Bronchial epithelial cell (primary cell): Measurements from ENCODE around the gene KRTAP10-9. TPM values are rescaled to one million over a fixed set of nuclear protein-coding genes. Genes with fewer than 3 reads are reported as not detected.
"Not testable (repeated sequence)": the region's sequence is repeated elsewhere in the genome, so short reads cannot be mapped to it uniquely, and the experiment has no call there.

Source experiments
- DNase-seq: peaks from one replicate; pipeline ENCODE4 v3.0.0-alpha.2; 2010; ENCODE audit warnings: low read depth
- FAIRE-seq: peaks from 2 replicates; lab custom pipeline; 2011; peaks lifted over from hg19 to GRCh38; lab: Jason Lieb, UNC
- H3K27me3 ChIP-seq: 2 replicates; pipeline ENCODE4 v1.5.1; 2011; ENCODE audit warnings: low read length; ENCODE audit not compliant: control insufficient read depth, insufficient read depth
- H3K36me3 ChIP-seq: 2 replicates; pipeline ENCODE4 v1.5.1; 2011; ENCODE audit warnings: low read length; ENCODE audit not compliant: control insufficient read depth, insufficient read depth
- H3K4me3 ChIP-seq: 2 replicates; pipeline ENCODE4 v1.5.1; 2011; ENCODE audit warnings: mild to moderate bottlenecking, low read depth, low read length, control low read depth
- CTCF ChIP-seq: IDR thresholded peaks from 2 replicates; pipeline ENCODE4 v1.5.1; 2011; ENCODE audit warnings: mild to moderate bottlenecking, moderate library complexity, low read length, control low read depth, inconsistent platforms; ENCODE audit not compliant: insufficient read depth, severe bottlenecking
- total RNA-seq: library from RNA; depleted of rRNA; stranded (reverse); fragments of >200 nt; gene quantifications from 2 replicates; pipeline ENCODE4 v1.2.1, GENCODE V29; 2014

Gene KRTAP10-9
- total RNA-seq, 1 donor from 2014 or later, result not detected

GRCh38 chr21:44658913-44659595 is 32.2 kb downstream of the KRTAP10-9 start:
- no peak for TF ChIP-seq CTCF
- no peak for DNase-seq
- no peak for FAIRE-seq
- no peaks in the 10 kb centered on the region for H3K27me3 ChIP-seq
- no peaks in the 10 kb centered on the region for H3K36me3 ChIP-seq
- no peak overlapping the region for H3K4me3 ChIP-seq

DNA sequence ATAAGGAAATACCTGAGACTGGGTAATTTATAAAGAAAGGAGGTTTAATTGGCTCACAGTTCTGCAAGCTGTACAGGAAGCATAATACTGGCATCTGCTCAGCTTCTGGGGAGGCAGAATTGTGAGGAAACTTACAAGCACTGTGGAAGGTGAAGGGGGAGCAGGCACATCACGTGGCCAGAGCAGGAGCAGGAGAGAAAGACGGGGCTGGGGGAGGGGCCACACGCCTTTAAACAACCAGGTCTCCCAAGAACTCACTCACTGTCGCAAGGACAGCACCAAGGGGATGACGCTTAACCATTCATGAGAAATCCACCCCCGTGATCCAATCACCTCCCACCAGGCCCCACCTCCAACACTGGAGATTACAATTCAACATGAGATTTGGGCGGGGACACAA is 34.7 kb downstream of the KRTAP10-9 start:
- DNase-seq, result not testable (repeated sequence)

DNA sequence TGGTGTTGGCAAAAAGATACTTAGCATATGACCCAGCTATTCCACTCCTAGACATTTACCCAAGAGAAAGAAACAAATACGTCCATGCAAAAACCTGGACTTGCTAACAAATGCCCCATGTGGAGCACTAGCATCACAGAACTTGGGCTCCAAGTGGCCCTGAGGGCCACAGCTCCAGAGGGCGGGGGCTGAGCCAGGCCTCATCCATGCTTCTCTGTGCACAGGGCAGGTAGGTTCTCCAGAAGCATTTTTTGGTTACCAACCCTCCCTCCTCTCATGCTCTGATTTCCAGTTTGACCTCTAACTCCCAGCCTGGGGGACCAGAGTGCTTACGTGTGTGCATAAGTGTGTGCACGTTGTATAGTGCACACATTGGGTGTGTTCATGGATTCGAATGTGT is 37.8 kb downstream of the KRTAP10-9 start:
- FAIRE-seq (no peak), DNase-seq (no peak)
- TF ChIP-seq CTCF, result no peak
- H3K27me3 ChIP-seq, result no peaks in the 10 kb centered on the region
- no peaks in the 10 kb centered on the region for H3K36me3 ChIP-seq
- H3K4me3 ChIP-seq, result no peak overlapping the region

More for the DNA sequence above, 34.7 kb downstream of the KRTAP10-9 start:
- not testable (repeated sequence) for H3K27me3 ChIP-seq, H3K36me3 ChIP-seq, H3K4me3 ChIP-seq, FAIRE-seq

GRCh38 chr21:44666401-44667320 is 39.8 kb downstream of the KRTAP10-9 start, which contains the start of gene KRTAP12-2:
TSS of gene KRTAP12-2 (minus strand) at chr21:44666927. CDS start at chr21:44666886, 41 bp downstream.
- peak; percentile 0 for DNase-seq
- no peaks in the 10 kb centered on the region for H3K27me3 ChIP-seq
- no peak for TF ChIP-seq CTCF
- FAIRE-seq, result no peak
- no peak within 1 kb of the TSS for H3K4me3 ChIP-seq
- no peaks in the 10 kb centered on the region for H3K36me3 ChIP-seq

DNA sequence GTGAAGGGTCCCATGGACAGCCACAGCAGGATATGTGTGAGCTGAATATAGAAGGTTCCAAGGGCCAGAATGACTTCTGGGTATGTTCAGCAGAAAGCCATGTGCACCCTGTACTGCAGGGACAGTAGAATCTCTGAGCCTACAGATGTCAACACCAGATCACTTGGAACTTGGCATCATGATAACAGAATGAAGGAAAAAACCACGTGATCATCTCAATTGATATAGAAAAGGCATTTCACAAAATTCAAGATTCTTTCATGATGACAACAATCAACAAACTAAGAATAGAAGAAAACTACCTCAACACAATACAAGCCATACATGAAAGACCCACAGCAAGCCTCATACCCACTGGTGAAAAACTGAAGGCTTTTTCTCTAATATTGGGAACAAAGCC is 40.7 kb downstream of the KRTAP10-9 start:
- Histone ChIP-seq H3K4me3 (no peak overlapping the region), H3K27me3 (no peaks in the 10 kb centered on the region), H3K36me3 (no peaks in the 10 kb centered on the region)
- DNase-seq (no peak), FAIRE-seq (no peak)
- no peak for TF ChIP-seq CTCF
